Measurements from ENCODE around the gene SFMBT1.

GRCh38 chr3:52939600-52939999, 106.3 kb downstream of the SFMBT1 start:
- no peak for TF ChIP-seq POLR2A (IDR thresholded peaks at IDR 0.05)
- TF ChIP-seq, protein P1, sequence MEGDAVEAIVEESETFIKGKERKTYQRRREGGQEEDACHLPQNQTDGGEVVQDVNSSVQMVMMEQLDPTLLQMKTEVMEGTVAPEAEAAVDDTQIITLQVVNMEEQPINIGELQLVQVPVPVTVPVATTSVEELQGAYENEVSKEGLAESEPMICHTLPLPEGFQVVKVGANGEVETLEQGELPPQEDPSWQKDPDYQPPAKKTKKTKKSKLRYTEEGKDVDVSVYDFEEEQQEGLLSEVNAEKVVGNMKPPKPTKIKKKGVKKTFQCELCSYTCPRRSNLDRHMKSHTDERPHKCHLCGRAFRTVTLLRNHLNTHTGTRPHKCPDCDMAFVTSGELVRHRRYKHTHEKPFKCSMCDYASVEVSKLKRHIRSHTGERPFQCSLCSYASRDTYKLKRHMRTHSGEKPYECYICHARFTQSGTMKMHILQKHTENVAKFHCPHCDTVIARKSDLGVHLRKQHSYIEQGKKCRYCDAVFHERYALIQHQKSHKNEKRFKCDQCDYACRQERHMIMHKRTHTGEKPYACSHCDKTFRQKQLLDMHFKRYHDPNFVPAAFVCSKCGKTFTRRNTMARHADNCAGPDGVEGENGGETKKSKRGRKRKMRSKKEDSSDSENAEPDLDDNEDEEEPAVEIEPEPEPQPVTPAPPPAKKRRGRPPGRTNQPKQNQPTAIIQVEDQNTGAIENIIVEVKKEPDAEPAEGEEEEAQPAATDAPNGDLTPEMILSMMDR (IDR thresholded peaks at IDR 0.05), result no peak
